NOMO-1 (cell line): ENCODE measurements around the gene CDK14.
"Not testable (repeated sequence)": the region's sequence is repeated elsewhere in the genome, so short reads cannot be mapped to it uniquely, and the experiment has no call there.

Experiments used
- DNase-seq, 2 experiments: peaks; one replicate each; lab custom pipeline; 2025; ENCODE audit not compliant: unreplicated experiment in 2 of 2; lab: John Stamatoyannopoulos, UW

Gene CDK14

GRCh38 chr7:91168871-91169829 lies 573.0 kb downstream of the CDK14 start:
- no peak for DNase-seq

GRCh38 chr7:91169830-91170191 lies 573.7 kb downstream of the CDK14 start:
- no peak for DNase-seq

GRCh38 chr7:91173265-91173664 lies 577.1 kb downstream of the CDK14 start:
- not testable (repeated sequence) for DNase-seq

GRCh38 chr7:91180746-91181145 lies 584.6 kb downstream of the CDK14 start:
- DNase-seq = peak; percentile 34 to 64

GRCh38 chr7:91181949-91182348 lies 585.8 kb downstream of the CDK14 start:
- DNase-seq = no peak

GRCh38 chr7:91182819-91183764 lies 587.0 kb downstream of the CDK14 start:
- no peak for DNase-seq

GRCh38 chr7:91185771-91186170 lies 589.6 kb downstream of the CDK14 start:
- DNase-seq = no peak

- DNase-seq = no peak
These were observed 590.9 kb downstream of the CDK14 start for GRCh38 chr7:91187061-91187460.

GRCh38 chr7:91191771-91192170 lies 595.6 kb downstream of the CDK14 start:
- no peak for DNase-seq

GRCh38 chr7:91193141-91193540 lies 597.0 kb downstream of the CDK14 start:
- no peak for DNase-seq

GRCh38 chr7:91194841-91195240 lies 598.7 kb downstream of the CDK14 start:
- no peak for DNase-seq

GRCh38 chr7:91196058-91196457 lies 599.9 kb downstream of the CDK14 start:
- DNase-seq = no peak

- no peak for DNase-seq
These were observed 602.2 kb downstream of the CDK14 start for GRCh38 chr7:91198371-91198770.

- peak in 1 of 2 experiments; percentile 39 for DNase-seq
These were observed 603.5 kb downstream of the CDK14 start for GRCh38 chr7:91199601-91200000.

- no peak for DNase-seq
These were observed 605.5 kb downstream of the CDK14 start for GRCh38 chr7:91201442-91202113.

GRCh38 chr7:91206361-91206960 lies 610.3 kb downstream of the CDK14 start:
- no peak for DNase-seq

- no peak for DNase-seq
These were observed 616.5 kb downstream of the CDK14 start for GRCh38 chr7:91212582-91212981.

- peak in 1 of 2 experiments; percentile 28 for DNase-seq
These were observed 630.3 kb downstream of the CDK14 start for GRCh38 chr7:91226411-91226810.

- no peak for DNase-seq
These were observed 632.2 kb downstream of the CDK14 start for GRCh38 chr7:91228327-91228726.

GRCh38 chr7:91228927-91229558 lies 632.9 kb downstream of the CDK14 start:
- DNase-seq = no peak
